Occipital lobe (tissue), 2 donors: ENCODE data around the gene SBF2. TPM values are rescaled to one million over a fixed set of nuclear protein-coding genes. Genes with fewer than 3 reads are reported as not detected.

Experiments used
- DNase-seq: peaks from one replicate; lab custom pipeline; 2025; lab: John Stamatoyannopoulos, UW
- total RNA-seq: library from RNA; depleted of rRNA; stranded (reverse); fragments of >200 nt; gene quantifications from one replicate; pipeline ENCODE4 v1.2.3, GENCODE V29; 2014

SBF2 gene
- total RNA-seq, 1 donor from 2014 or later, result 132 TPM

- no peak for DNase-seq
These were observed 517.8 kb downstream of the SBF2 start for GRCh38 chr11:9776203-9776602.

DNA sequence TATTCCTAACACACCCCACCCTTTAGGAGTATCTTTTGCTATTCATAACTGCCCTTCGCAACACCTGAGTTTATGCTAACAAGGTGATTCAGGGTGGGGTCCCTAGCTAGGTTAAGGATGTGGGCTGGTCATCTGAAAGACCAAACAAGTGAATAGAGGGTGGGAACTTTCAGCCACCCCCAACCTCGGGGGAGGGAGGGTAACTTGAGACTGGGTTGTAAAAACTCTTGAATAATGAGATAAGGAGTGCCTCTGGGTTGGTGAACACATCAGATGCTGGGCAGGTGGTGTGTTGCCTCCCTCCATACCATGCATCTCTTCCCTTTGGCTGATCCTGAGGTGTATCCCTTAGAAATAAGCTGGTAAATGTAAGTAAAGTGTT is 518.6 kb downstream of the SBF2 start:
- DNase-seq, result no peak

- DNase-seq, result no peak
These were observed 519.2 kb downstream of the SBF2 start for GRCh38 chr11:9774591-9775397.

- no peak for DNase-seq
These were observed 519.9 kb downstream of the SBF2 start for GRCh38 chr11:9774109-9774508.

DNA sequence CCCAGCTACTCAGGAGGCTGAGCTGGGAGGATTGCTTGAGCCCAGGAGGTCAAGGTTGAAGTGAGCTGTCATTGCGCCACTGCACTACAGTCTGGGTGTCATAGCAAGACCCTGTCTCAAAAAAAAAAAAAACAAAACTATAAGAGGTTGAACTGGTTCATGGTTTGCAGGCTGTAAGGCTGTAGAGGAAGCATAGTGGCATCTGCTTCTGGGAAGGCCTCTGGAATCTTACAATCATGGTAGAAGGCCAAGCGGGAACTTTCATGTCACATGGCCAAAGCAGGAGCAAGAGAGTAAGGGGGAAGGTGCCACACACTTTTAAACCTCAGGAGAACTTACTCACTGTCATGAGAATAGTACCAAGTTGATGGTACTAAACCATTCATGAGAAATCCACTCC is 520.5 kb downstream of the SBF2 start:
- DNase-seq, result no peak

DNA sequence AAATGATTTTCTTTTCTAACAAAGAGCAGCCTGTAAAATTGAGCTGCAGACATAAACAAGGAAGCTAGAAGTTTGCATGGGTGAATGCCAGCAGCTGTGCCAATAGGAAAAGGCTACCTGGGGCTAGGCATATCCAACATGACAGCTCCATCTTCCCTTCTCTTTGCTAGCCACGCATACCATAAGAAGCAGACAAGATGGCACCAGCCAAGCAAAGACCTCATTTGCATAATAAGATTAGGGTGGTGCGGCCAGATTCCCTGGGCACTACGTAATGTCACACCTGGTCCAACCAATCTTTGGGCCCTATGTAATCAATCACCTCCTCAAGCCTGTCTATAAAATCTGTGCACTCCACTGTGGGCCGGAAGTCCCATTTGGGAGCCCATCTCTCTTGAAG is 521.8 kb downstream of the SBF2 start:
- DNase-seq, result no peak

GRCh38 chr11:9771071-9771511 is 522.9 kb downstream of the SBF2 start:
- DNase-seq, result no peak

DNA sequence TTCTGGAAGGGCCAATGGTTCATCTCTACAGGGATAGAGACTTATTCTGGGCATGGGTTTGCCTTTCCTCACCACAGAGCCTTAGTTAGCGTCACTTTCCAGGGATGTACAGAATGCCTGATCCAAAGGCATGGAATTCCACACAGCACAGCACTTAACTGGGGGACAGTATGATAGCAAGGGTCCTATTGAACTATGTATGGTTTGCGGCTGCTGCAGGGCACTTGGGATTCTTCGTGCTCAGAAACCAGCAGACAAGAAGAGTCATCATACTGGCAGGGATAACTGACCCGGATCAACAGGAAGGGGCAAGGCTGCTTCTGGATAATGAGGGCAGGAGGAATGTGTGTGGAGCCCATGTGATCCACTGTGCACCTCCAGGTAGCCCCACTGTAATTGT is 524.4 kb downstream of the SBF2 start:
- no peak for DNase-seq

DNA sequence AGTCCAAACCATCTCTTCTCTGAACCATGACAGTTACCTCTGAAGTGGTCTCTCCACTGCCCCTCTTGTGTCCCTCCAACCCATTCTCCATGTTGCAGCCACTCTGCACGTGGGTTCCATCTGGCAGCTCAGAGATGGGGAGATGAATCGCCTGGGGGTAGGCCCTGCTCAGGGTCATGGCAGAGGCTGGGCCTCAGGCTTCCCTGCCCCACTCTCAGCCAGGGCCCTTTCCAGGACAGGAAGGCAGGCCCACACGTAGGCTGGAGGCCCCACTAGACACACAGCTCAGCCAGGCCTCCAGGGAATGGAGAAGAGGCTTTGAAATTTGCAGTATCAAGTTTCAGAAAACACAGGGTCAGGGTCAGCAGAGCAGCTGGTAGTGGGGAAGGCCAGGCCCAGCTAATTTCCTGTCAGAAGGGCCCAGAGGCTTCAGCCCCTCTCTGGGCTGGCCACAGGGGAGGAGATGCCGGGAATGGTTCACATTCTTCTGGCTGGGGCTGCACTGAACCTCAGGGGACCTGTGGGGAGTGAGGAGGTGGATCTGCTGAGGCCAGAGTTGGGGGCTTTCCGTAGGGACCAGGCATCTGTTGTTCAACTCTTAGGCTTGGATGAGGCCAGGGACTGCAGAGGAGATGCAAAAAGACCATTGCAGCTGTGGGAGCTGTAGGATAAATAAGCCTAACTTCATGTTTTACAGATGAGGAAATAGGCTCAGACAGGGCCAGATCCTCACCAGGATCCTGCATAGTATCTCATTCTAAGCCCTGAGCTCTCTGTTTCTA is 528.5 kb downstream of the SBF2 start:
- DNase-seq, result no peak

GRCh38 chr11:9763301-9763700 is 530.7 kb downstream of the SBF2 start:
- no peak for DNase-seq

DNA sequence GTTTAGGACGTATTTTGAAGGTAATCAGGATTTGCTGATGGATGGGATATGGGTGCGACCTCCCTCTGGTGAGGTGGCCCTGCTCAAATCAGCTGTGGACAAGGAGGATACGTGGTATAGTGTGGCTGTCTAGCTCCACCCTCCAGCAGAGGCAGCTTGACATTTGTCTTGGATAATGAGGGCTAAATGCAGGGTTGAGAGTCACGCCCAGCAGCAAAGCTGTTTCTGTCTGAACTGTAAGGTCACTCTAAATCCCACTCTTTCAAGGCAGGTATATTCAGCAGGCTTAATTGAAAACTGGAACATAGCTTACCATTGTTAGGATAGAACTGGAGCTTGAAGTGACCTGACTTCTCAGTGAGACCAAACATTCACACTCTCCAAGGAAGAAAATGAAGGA is 531.5 kb downstream of the SBF2 start:
- no peak for DNase-seq

GRCh38 chr11:9761441-9761945 is 532.5 kb downstream of the SBF2 start:
- no peak for DNase-seq

- peak; percentile 36 for DNase-seq
These were observed 533.8 kb downstream of the SBF2 start for GRCh38 chr11:9760193-9760575.

DNA sequence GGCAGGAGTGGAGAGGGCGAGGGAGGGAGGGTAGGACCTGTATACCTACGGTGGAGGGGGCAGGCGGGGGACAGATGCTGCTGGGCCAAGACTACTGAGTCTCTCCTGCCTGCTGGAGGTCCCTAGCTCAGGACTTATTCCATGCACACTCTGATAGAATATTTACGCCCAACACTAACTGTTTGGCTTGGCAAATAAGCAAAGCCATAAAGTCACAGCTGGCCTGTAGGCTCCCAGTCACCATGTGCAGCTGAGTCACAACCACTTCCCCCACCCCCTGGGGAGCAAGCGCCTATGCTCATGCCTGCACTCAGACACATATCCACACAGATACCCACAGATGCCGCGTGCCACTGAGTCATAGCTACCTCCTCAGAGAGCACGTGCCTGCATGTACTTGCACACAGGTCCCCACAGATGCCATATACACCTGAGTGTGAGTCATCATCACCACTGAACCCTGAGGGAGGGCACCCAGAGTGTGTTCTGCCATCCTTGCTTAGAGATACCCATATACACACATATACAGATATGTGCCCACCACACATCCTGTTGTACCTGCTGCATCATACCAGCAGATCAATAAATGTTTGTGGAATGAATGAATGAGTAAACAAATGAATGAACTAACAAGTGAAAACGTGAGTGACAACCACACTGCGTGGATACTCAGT is 534.4 kb downstream of the SBF2 start:
- DNase-seq, result peak; percentile 74

GRCh38 chr11:9758637-9759518 is 535.1 kb downstream of the SBF2 start:
- DNase-seq, result peak; percentile 47

DNA sequence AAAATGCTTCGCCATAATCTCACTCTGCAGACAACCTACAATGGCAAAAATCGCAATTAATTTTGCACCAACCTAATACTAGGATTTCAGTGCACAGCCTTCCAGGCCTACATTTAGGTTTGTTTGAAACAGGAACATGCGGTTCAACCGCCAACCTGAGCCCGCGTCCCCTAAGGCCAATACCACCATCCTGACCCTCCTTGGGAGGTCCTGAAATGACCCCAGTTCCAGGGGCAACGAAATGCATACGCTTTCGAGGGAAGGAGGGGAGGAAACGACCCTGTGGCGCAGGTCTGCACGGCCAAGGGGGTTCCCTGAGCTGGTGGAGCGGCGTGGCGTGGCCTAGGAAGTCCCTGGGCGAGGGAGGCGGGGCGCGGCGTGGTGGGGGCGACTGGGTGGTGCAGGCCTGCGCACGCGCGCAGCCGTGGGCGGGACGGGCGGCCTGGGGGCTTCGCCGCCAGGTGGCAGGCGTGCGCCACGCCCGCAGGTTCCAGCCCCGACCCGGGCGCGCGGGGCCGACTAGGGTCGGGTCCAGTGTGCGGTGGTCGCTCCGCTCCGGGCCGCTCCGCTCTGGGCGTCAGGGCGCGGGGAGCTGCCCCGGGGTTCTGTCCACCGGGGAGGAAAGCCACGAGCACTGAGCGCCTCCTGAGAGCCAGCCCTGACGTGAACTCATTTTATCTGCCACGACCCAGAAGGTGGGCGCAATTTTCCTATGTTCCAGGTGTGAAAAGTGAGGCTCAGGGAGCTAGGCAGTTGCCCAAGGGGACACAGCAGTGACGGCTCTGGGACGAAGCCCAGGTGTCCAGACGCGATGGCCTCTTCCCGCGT is 536.0 kb downstream of the SBF2 start:
- DNase-seq, result peak; percentile 40

DNA sequence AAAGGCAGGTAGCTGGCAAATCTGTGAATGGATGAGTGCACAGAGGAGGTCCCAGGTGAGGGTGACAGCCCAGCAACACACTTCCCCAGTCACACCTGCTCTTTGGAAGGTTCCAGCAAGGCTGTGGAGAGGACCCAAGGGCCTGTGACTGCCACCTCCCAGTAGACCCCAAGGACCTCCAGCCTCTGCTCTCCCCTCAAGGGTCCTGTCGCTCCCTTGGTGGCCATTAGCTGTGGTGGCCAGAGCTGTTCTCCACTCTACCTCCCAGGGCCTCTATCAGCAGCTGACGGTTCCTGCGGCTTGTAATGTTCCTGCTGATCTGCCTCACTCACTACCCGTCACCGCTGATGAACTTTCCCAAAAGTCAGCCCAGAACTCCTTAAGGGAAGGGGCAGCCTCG is 537.1 kb downstream of the SBF2 start:
- no peak for DNase-seq

GRCh38 chr11:9756461-9756860 is 537.6 kb downstream of the SBF2 start:
- DNase-seq, result no peak

DNA sequence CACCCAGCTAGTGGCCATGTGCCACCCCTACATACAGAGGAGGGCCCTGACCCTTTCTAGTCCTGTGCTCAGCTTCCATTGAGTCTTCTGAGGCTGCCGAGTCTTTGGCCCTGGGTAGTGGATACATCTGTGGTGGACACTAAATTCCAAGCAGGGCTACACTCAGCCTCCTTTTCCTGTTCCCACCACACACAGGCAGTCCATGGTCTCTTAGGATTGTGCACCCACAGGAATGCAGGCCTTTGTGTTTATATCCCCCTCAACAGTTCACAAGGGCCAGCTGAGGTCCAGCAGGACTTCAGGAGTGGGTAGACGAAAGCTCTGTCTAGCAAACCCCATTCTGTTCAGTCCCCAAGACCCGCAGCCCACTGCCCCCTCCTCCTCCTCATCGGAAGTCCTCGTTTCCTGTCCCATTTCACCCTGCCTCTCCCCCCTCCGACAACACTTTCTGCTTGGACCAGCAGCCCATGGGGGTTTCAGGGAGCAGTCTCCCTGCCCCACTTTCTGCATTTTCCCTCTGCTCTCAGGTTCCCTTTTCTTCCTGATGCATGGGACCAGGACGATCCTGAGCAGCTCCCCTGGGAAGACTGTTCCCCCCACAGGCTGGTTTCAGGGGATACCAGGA is 538.3 kb downstream of the SBF2 start:
- DNase-seq, result no peak

DNA sequence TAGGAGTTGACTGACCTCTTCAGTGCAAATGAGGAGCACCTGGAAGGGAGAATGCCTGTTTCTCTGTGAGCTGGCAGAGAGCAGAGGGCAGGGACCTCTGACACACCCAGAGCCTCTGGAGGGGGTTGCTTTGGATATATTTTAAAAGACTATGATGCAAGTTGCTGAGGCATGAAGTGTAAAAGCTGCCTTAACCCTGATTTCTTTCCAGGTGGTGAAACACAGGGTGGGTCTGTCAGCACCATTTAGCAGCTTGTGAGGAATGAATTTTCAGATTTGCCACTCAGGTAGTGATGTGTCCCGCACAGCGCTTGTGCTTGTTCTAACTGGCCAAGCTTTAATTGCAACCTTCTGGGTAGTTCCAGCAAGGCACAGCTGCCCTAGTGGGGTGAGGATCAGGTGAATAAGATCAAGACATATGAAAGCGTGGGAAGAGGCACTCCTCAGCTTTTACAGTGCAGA is 540.0 kb downstream of the SBF2 start:
- no peak for DNase-seq
